ENCODE measurements around the gene B3GNT9.

Gene B3GNT9

GRCh38 chr16:67166110-67166547 is 15.3 kb upstream of the B3GNT9 start:
- no peak for DNase-seq

GRCh38 chr16:67165121-67166078 is 14.6 kb upstream of the B3GNT9 start:
- DNase-seq = no peak

- DNase-seq = no peak
These were observed 13.8 kb upstream of the B3GNT9 start, which contains the start of gene HSF4 for GRCh38 chr16:67164599-67165061. Gene HSF4, plus strand, starts transcription at chr16:67164745. Its CDS starts 67 bp downstream, at chr16:67164812.

GRCh38 chr16:67163999-67164558 is 13.3 kb upstream of the B3GNT9 start:
- DNase-seq = no peak

- DNase-seq = no peak
These were observed 12.6 kb upstream of the B3GNT9 start for GRCh38 chr16:67163164-67163998.

GRCh38 chr16:67162506-67163163 is 11.8 kb upstream of the B3GNT9 start:
- DNase-seq = no peak

GRCh38 chr16:67161595-67162058 is 10.8 kb upstream of the B3GNT9 start:
- no peak for DNase-seq

- DNase-seq = no peak
These were observed 8.1 kb upstream of the B3GNT9 start for GRCh38 chr16:67158637-67159600.

- no peak for DNase-seq
These were observed 7.3 kb upstream of the B3GNT9 start for GRCh38 chr16:67157892-67158635.

- DNase-seq = no peak
These were observed 6.4 kb upstream of the B3GNT9 start for GRCh38 chr16:67157106-67157748.

- DNase-seq = no peak
These were observed 5.5 kb upstream of the B3GNT9 start for GRCh38 chr16:67156143-67156844.

- DNase-seq = no peak
These were observed 4.7 kb upstream of the B3GNT9 start for GRCh38 chr16:67155295-67156142.

- no peak for DNase-seq
These were observed 3.9 kb upstream of the B3GNT9 start for GRCh38 chr16:67154578-67155294.

- no peak for DNase-seq
These were observed 766 bp upstream of the B3GNT9 start for GRCh38 chr16:67151431-67152097.

- no peak for DNase-seq
These were observed 558 bp downstream of the B3GNT9 start for GRCh38 chr16:67150047-67150832.
